ENCODE results near the gene WDPCP. TPM values are rescaled to one million over a fixed set of nuclear protein-coding genes. Genes with fewer than 3 reads are reported as not detected.
"Not testable (repeated sequence)": the region's sequence is repeated elsewhere in the genome, so short reads cannot be mapped to it uniquely, and the experiment has no call there.

Gene WDPCP
- total RNA-seq, 1 experiment from 2014 or later = 15.2 TPM

DNA sequence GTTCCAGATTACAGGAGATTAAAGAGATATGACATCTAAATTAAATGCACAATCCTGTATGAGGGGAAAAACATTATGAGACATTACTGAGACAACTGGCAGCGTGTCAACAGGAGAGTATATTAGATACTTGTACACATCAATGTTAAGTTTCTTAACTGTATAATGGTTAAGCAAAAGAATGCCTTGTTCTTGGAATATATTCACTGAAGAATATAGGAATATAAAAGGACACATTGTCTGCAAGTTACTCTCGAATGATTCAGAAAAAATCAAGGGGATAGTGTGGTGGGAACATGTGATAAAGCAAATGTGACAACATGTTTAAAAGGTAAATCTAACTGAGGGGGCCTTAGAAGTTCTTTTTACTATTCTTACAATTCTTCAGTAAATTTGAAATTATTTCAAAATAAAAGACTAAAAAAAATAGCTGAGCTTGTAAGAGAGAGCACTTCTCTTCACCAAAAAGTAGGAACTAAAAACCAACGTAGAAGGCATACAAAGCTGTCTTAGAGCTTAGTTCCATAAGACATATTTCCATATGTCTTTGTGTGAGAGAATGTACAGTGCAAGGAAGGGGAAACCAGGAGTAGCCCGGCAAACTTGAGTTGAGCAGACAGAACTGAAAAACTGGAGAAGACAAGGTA lies 7.5 kb downstream of the WDPCP start:
- CTCF ChIA-PET = no interaction called here
- H3K4me3 ChIP-seq = no peak overlapping the region
- POLR2A ChIA-PET (ENCODE audit: unreplicated experiment) = no interaction called here
- no peak for TF ChIP-seq EZH2 (IDR thresholded peaks at IDR 0.05; ENCODE audit: low read depth)
- TF ChIP-seq, protein P1, sequence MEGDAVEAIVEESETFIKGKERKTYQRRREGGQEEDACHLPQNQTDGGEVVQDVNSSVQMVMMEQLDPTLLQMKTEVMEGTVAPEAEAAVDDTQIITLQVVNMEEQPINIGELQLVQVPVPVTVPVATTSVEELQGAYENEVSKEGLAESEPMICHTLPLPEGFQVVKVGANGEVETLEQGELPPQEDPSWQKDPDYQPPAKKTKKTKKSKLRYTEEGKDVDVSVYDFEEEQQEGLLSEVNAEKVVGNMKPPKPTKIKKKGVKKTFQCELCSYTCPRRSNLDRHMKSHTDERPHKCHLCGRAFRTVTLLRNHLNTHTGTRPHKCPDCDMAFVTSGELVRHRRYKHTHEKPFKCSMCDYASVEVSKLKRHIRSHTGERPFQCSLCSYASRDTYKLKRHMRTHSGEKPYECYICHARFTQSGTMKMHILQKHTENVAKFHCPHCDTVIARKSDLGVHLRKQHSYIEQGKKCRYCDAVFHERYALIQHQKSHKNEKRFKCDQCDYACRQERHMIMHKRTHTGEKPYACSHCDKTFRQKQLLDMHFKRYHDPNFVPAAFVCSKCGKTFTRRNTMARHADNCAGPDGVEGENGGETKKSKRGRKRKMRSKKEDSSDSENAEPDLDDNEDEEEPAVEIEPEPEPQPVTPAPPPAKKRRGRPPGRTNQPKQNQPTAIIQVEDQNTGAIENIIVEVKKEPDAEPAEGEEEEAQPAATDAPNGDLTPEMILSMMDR (conservative IDR thresholded peaks at IDR 0.05) = no peak
- H3K4me1 ChIP-seq (replicated peaks; ENCODE audit: insufficient read depth) = no peaks in the 10 kb centered on the region
- no peak overlapping the region for H2AFZ ChIP-seq
- H3K36me3 ChIP-seq (ENCODE audit: low read depth) = no peaks in the 10 kb centered on the region
- H3K4me2 ChIP-seq = no peak overlapping the region
- intact Hi-C loops (cut with micrococcal nuclease; ENCODE audit: unreplicated experiment) = loop anchor here (10.0 kb wide), 1 partner anchor 434 kb away; the partner anchor contains the start of gene VPS54
- H3K79me2 ChIP-seq (ENCODE audit: low read depth) = peaks cover 28% of the 10 kb centered on the region
- no peaks in the 10 kb centered on the region for H4K20me1 ChIP-seq (ENCODE audit: insufficient read depth)
- no peaks in the 10 kb centered on the region for H3K9me3 ChIP-seq (ENCODE audit: insufficient read depth, low read depth)
- no peak overlapping the region for H3K27ac ChIP-seq
- no peaks in the 10 kb centered on the region for H3F3A ChIP-seq (ENCODE audit: insufficient read depth, low read depth)
- BruUV-seq (replicated peaks) = no TSS peak
- no peaks in the 10 kb centered on the region for H3K27me3 ChIP-seq (ENCODE audit: insufficient read depth, low read depth)
- DNase-seq = no peak
- no peaks in the 10 kb centered on the region for H3K9me2 ChIP-seq (ENCODE audit: insufficient read depth)

DNA sequence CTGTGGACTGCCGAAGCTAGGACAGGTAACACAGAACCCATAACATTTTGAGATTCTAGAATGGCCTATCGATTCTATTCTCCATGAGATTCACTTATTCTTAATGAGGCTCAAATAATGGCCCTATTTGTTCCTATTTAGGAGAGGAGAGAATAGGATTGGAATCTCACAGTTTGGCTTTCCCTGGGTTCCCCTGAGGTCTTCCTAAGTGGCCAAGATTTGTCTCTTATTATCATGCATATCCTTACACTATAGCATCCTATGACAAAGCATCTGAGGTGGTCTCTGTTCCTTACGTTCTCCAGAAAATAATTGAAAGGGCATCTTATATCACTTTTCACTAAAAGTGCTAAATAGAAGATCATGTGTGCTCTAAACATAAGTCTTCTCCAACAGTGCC lies 9.5 kb downstream of the WDPCP start:
- H3K4me2 ChIP-seq = no peak overlapping the region
- no peaks in the 10 kb centered on the region for H4K20me1 ChIP-seq (ENCODE audit: insufficient read depth)
- peaks cover 8% of the 10 kb centered on the region; the same call in 1 of the 2 replicates for H3K9me3 ChIP-seq (ENCODE audit: insufficient read depth, low read depth)
- H3K36me3 ChIP-seq (ENCODE audit: low read depth) = no peaks in the 10 kb centered on the region
- H3K79me2 ChIP-seq (ENCODE audit: low read depth) = peaks cover 24% of the 10 kb centered on the region
- no TSS peak for BruUV-seq (replicated peaks)
- H2AFZ ChIP-seq = no peak overlapping the region
- H3K4me1 ChIP-seq (replicated peaks; ENCODE audit: insufficient read depth) = no peaks in the 10 kb centered on the region
- no peak overlapping the region for H3K4me3 ChIP-seq
- no peak overlapping the region for H3K27ac ChIP-seq
- intact Hi-C loops (cut with micrococcal nuclease; ENCODE audit: unreplicated experiment) = no loop called here
- no peaks in the 10 kb centered on the region for H3F3A ChIP-seq (ENCODE audit: insufficient read depth, low read depth)
- ChIA-PET POLR2A (ENCODE audit: unreplicated experiment) (no interaction called here), CTCF (no interaction called here)
- H3K27me3 ChIP-seq (ENCODE audit: insufficient read depth, low read depth) = no peaks in the 10 kb centered on the region
- no peaks in the 10 kb centered on the region for H3K9me2 ChIP-seq (ENCODE audit: insufficient read depth)
- TF ChIP-seq, protein P1 (conservative IDR thresholded peaks at IDR 0.05) = no peak
- TF ChIP-seq EZH2 (IDR thresholded peaks at IDR 0.05; ENCODE audit: low read depth) = no peak
- no peak for DNase-seq

DNA sequence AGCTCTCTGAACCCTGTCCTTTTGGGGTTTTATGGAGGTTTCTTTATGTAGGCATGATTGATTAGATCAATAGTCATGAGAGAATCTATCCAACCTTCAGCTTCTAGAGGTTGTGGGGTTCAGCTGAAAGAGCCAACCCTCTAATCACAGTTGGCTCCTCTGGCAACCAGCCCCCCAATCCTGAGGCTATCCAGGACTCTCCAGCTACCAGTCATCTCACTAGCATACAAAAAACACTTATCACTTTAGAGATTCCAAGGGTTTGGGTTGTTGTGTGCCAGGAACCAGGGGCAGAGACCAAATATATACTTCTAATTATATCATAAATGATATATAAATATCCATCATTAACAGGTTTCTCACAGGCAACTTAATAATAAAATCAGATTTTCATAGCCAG lies 11.7 kb downstream of the WDPCP start:
- Histone ChIP-seq H3K9me3 (ENCODE audit: insufficient read depth, low read depth) (peaks cover 8% of the 10 kb centered on the region; the same call in 1 of the 2 replicates), H3K27me3 (ENCODE audit: insufficient read depth, low read depth) (no peaks in the 10 kb centered on the region), H3K4me2 (no peak overlapping the region), H3K4me1 (replicated peaks; ENCODE audit: insufficient read depth) (no peaks in the 10 kb centered on the region), H3K9me2 (ENCODE audit: insufficient read depth) (no peaks in the 10 kb centered on the region), H4K20me1 (ENCODE audit: insufficient read depth) (no peaks in the 10 kb centered on the region), H3K27ac (no peak overlapping the region), H3F3A (ENCODE audit: insufficient read depth, low read depth) (no peaks in the 10 kb centered on the region), H2AFZ (no peak overlapping the region), H3K79me2 (ENCODE audit: low read depth) (peaks cover 13% of the 10 kb centered on the region), H3K4me3 (no peak overlapping the region), H3K36me3 (ENCODE audit: low read depth) (no peaks in the 10 kb centered on the region)
- ChIA-PET CTCF (no interaction called here), POLR2A (ENCODE audit: unreplicated experiment) (no interaction called here)
- no TSS peak for BruUV-seq (replicated peaks)
- DNase-seq = no peak
- TF ChIP-seq, protein P1 (conservative IDR thresholded peaks at IDR 0.05) = no peak
- TF ChIP-seq EZH2 (IDR thresholded peaks at IDR 0.05; ENCODE audit: low read depth) = no peak
- intact Hi-C loops (cut with micrococcal nuclease; ENCODE audit: unreplicated experiment) = no loop called here

DNA sequence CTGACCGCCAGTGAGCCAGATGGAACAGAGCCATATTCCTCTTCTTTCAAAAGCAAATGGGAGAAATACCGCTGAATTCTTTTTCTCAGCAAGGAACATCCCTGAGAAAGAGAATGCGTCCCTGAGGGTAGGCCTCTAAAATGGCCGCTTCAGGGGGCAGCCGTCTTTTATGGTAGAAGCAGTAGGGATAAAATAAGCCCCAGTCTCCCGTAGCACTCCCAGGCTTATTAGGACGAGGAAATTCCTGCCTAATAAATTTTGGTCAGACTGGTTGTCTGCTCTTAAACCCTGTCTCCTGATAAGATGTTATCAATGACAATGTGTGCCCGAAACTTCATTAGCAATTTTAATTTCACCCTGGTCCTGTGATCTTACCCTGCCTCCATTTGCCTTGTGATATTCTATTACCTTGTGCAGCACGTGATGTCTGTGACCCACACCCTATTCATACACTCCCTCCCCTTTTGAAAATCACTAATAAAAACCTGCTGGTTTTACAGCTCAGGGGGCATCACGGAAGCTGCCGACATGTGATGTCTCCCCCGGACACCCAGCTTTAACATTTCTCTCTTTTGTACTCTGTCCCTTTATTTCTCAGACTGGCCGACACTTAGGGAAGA lies 14.4 kb downstream of the WDPCP start:
- H3F3A ChIP-seq (ENCODE audit: insufficient read depth, low read depth); CTCF ChIA-PET; H3K4me1 ChIP-seq (replicated peaks; ENCODE audit: insufficient read depth); H4K20me1 ChIP-seq (ENCODE audit: insufficient read depth); H3K36me3 ChIP-seq (ENCODE audit: low read depth); H3K27ac ChIP-seq; H3K79me2 ChIP-seq (ENCODE audit: low read depth); H3K9me2 ChIP-seq (ENCODE audit: insufficient read depth); BruUV-seq (replicated peaks); H2AFZ ChIP-seq; H3K9me3 ChIP-seq (ENCODE audit: insufficient read depth, low read depth); intact Hi-C loops (cut with micrococcal nuclease; ENCODE audit: unreplicated experiment); H3K4me3 ChIP-seq; DNase-seq; H3K27me3 ChIP-seq (ENCODE audit: insufficient read depth, low read depth); POLR2A ChIA-PET (ENCODE audit: unreplicated experiment); H3K4me2 ChIP-seq: not testable (repeated sequence)

DNA sequence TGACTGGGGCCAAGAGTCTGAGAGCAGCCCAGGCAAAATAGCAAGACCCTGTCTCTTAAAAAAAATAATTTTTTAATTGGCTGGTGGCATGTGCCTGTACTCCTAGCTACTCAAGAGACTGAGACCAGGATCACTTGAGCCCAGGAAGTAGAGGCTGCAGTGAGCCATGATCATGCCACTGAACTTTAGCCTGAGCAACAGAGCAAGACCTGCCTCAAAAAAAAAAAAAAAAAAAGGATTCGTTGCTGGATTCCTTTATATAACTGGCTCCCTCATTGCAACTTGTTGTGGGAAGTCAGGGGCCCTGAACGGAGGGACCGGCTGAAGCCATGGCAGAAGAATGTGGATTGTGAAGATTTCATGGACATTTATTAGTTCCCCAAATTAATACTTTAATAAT lies 15.3 kb downstream of the WDPCP start:
- intact Hi-C loops (cut with micrococcal nuclease; ENCODE audit: unreplicated experiment); H3K4me3 ChIP-seq; H3F3A ChIP-seq (ENCODE audit: insufficient read depth, low read depth); H2AFZ ChIP-seq; H3K79me2 ChIP-seq (ENCODE audit: low read depth); H3K4me1 ChIP-seq (replicated peaks; ENCODE audit: insufficient read depth); DNase-seq; H3K27me3 ChIP-seq (ENCODE audit: insufficient read depth, low read depth); CTCF ChIA-PET; BruUV-seq (replicated peaks); H3K9me2 ChIP-seq (ENCODE audit: insufficient read depth); H4K20me1 ChIP-seq (ENCODE audit: insufficient read depth); H3K4me2 ChIP-seq; POLR2A ChIA-PET (ENCODE audit: unreplicated experiment); H3K36me3 ChIP-seq (ENCODE audit: low read depth); H3K27ac ChIP-seq: not testable (repeated sequence)
- H3K9me3 ChIP-seq (ENCODE audit: insufficient read depth, low read depth) = peaks cover 12% of the 10 kb centered on the region; the same call in 1 of the 2 replicates
